DND-41 (cell line): ENCODE data around the gene PRIM2.
A peak's percentile ranks its signal among the peaks of the same experiment; 100 is the strongest.
"Not testable (repeated sequence)": the region's sequence is repeated elsewhere in the genome, so short reads cannot be mapped to it uniquely, and the experiment has no call there.

Source experiments
- ATAC-seq: fragments of 200-7000 bp; cut with Tn5 transposase; 3 replicates; pipeline ENCODE4 v1.9.1; 2021; ENCODE audit warnings: low read depth; ENCODE audit not compliant: insufficient read depth
- DNase-seq: peaks from one replicate; pipeline ENCODE4 v3.0.0-alpha.2; 2020
- H2AFZ ChIP-seq: 2 replicates; pipeline ENCODE4 v1.6.0; 2012; ENCODE audit warnings: low read depth, low read length
- H3K27ac ChIP-seq: 2 replicates; pipeline ENCODE4 v1.5.1; 2012; ENCODE audit warnings: low read length, inconsistent platforms
- H3K27me3 ChIP-seq: fragments of 200-600 bp; sonication (generic); 2 replicates; pipeline ENCODE4 v1.6.0; 2012; ENCODE audit warnings: low read length, mild to moderate bottlenecking, inconsistent platforms; ENCODE audit not compliant: insufficient read depth, poor library complexity
- H3K36me3 ChIP-seq: 2 replicates; pipeline ENCODE4 v1.5.1; 2012; ENCODE audit warnings: low read length, inconsistent platforms; ENCODE audit not compliant: insufficient read depth
- H3K4me1 ChIP-seq: 2 replicates; pipeline ENCODE4 v1.5.1; 2012; ENCODE audit warnings: mild to moderate bottlenecking, low read length; ENCODE audit not compliant: insufficient read depth
- H3K4me2 ChIP-seq: 2 replicates; pipeline ENCODE4 v1.6.0; 2012; ENCODE audit warnings: mild to moderate bottlenecking, moderate library complexity, low read length, inconsistent platforms; ENCODE audit not compliant: insufficient read depth
- H3K4me3 ChIP-seq, 2 experiments: fragments of 200-600 bp in 1 of 2; shearing (Covaris generic) in 1 of 2; 2 replicates each; pipeline ENCODE4 v1.5.1; 2012 to 2016; ENCODE audit warnings: inconsistent platforms in 2 of 2, low read length in 2 of 2, mild to moderate bottlenecking in 2 of 2, low read depth in 1 of 2, moderate library complexity in 1 of 2
- H3K79me2 ChIP-seq: 2 replicates; pipeline ENCODE4 v1.6.0; 2012; ENCODE audit warnings: low read length, inconsistent platforms; ENCODE audit not compliant: insufficient read depth
- H3K9ac ChIP-seq: 2 replicates; pipeline ENCODE4 v1.6.0; 2012; ENCODE audit warnings: low read depth, mild to moderate bottlenecking, inconsistent platforms, low read length, moderate library complexity
- H3K9me3 ChIP-seq: 2 replicates; pipeline ENCODE4 v1.5.1; 2012; ENCODE audit warnings: low read length, moderate library complexity, mild to moderate bottlenecking, inconsistent platforms; ENCODE audit not compliant: insufficient read depth, severe bottlenecking
- H4K20me1 ChIP-seq: 2 replicates; pipeline ENCODE4 v1.6.0; 2012; ENCODE audit warnings: low read length; ENCODE audit not compliant: insufficient read depth
- CTCF ChIP-seq: IDR thresholded peaks from 2 replicates; pipeline ENCODE4 v1.5.1; 2012; ENCODE audit warnings: borderline replicate concordance, low read length, moderate library complexity, mild to moderate bottlenecking; ENCODE audit not compliant: poor library complexity, severe bottlenecking; ENCODE audit errors: extremely low read depth
- EZH2 ChIP-seq: IDR thresholded peaks from 3 replicates; pipeline ENCODE4 v1.6.1; 2012; ENCODE audit warnings: borderline replicate concordance, low read depth, mild to moderate bottlenecking, moderate library complexity, low read length, inconsistent platforms; ENCODE audit not compliant: severe bottlenecking

The PRIM2 gene

GRCh38 chr6:57435475-57436160 lies 118.2 kb downstream of the PRIM2 start:
- H4K20me1 ChIP-seq = no peaks in the 10 kb centered on the region
- H3K36me3 ChIP-seq = 0 out of 2 replicates have a peak, but pooled peaks cover 4% of the 10 kb centered on the region
- H3K9me3 ChIP-seq = no peaks in the 10 kb centered on the region
- H3K4me3 ChIP-seq = no peak overlapping the region
- TF ChIP-seq EZH2 (no peak), CTCF (no peak)
- H3K9ac ChIP-seq = no peak overlapping the region
- H3K27ac ChIP-seq = no peak overlapping the region
- DNase-seq (no peak), ATAC-seq (no peak)
- no peak overlapping the region for H3K4me2 ChIP-seq
- H3K27me3 ChIP-seq = no peaks in the 10 kb centered on the region
- 0 out of 2 replicates have a peak, but pooled peaks cover 2% of the 10 kb centered on the region for H3K4me1 ChIP-seq
- no peak overlapping the region for H2AFZ ChIP-seq
- 0 out of 2 replicates have a peak, but pooled peaks cover 2% of the 10 kb centered on the region for H3K79me2 ChIP-seq

GRCh38 chr6:57440735-57441134 lies 123.3 kb downstream of the PRIM2 start:
- H3K36me3 ChIP-seq, H3K9me3 ChIP-seq, H4K20me1 ChIP-seq, DNase-seq, ATAC-seq, H3K9ac ChIP-seq, H3K27me3 ChIP-seq, H3K4me3 ChIP-seq, H3K4me1 ChIP-seq, H3K4me2 ChIP-seq, H3K79me2 ChIP-seq, H3K27ac ChIP-seq, H2AFZ ChIP-seq: not testable (repeated sequence)

GRCh38 chr6:57442133-57442532 lies 124.7 kb downstream of the PRIM2 start:
- not testable (repeated sequence) for H3K4me3 ChIP-seq, H3K79me2 ChIP-seq, DNase-seq, H2AFZ ChIP-seq, H3K4me2 ChIP-seq, H3K4me1 ChIP-seq, H3K9me3 ChIP-seq, ATAC-seq, H3K27ac ChIP-seq, H3K27me3 ChIP-seq, H3K9ac ChIP-seq, H3K36me3 ChIP-seq, H4K20me1 ChIP-seq

- not testable (repeated sequence) for H4K20me1 ChIP-seq, H3K27ac ChIP-seq, H3K4me1 ChIP-seq, H3K36me3 ChIP-seq, H3K4me3 ChIP-seq, H3K9me3 ChIP-seq, DNase-seq, ATAC-seq, H3K9ac ChIP-seq, H3K4me2 ChIP-seq, H3K79me2 ChIP-seq, H2AFZ ChIP-seq, H3K27me3 ChIP-seq
These were observed 125.8 kb downstream of the PRIM2 start for GRCh38 chr6:57443181-57443580.

GRCh38 chr6:57444787-57445186 lies 127.4 kb downstream of the PRIM2 start:
- H3K27ac ChIP-seq, H2AFZ ChIP-seq, H4K20me1 ChIP-seq, H3K79me2 ChIP-seq, DNase-seq, ATAC-seq, H3K36me3 ChIP-seq, H3K4me1 ChIP-seq, H3K9ac ChIP-seq, H3K9me3 ChIP-seq, H3K4me2 ChIP-seq, H3K4me3 ChIP-seq, H3K27me3 ChIP-seq: not testable (repeated sequence)

GRCh38 chr6:57445379-57445778 lies 127.9 kb downstream of the PRIM2 start:
- H3K27ac ChIP-seq, H3K79me2 ChIP-seq, H3K4me2 ChIP-seq, H2AFZ ChIP-seq, ATAC-seq, DNase-seq, H3K9ac ChIP-seq, H3K27me3 ChIP-seq, H3K9me3 ChIP-seq, H3K4me1 ChIP-seq, H3K36me3 ChIP-seq, H3K4me3 ChIP-seq, H4K20me1 ChIP-seq: not testable (repeated sequence)

GRCh38 chr6:57445790-57446468 lies 128.5 kb downstream of the PRIM2 start:
- not testable (repeated sequence) for H4K20me1 ChIP-seq, H3K4me3 ChIP-seq, H3K9ac ChIP-seq, H3K79me2 ChIP-seq, H3K4me1 ChIP-seq, H3K36me3 ChIP-seq, H3K9me3 ChIP-seq, DNase-seq, H3K27me3 ChIP-seq, H2AFZ ChIP-seq, H3K4me2 ChIP-seq
- 0 out of 3 replicates have a peak, but pooled peaks have one; percentile 17 for ATAC-seq
- H3K27ac ChIP-seq = peak overlapping the region; percentile 52; the same call in 1 of the 2 replicates
